DND-41 (cell line): ENCODE measurements around the gene TLK1.

Source experiments
- CTCF ChIP-seq: IDR thresholded peaks from 2 replicates; pipeline ENCODE4 v1.5.1; 2012; ENCODE audit warnings: borderline replicate concordance, low read length, moderate library complexity, mild to moderate bottlenecking; ENCODE audit not compliant: poor library complexity, severe bottlenecking; ENCODE audit errors: extremely low read depth
- EZH2 ChIP-seq: IDR thresholded peaks from 3 replicates; pipeline ENCODE4 v1.6.1; 2012; ENCODE audit warnings: borderline replicate concordance, low read depth, mild to moderate bottlenecking, moderate library complexity, low read length, inconsistent platforms; ENCODE audit not compliant: severe bottlenecking

DNA sequence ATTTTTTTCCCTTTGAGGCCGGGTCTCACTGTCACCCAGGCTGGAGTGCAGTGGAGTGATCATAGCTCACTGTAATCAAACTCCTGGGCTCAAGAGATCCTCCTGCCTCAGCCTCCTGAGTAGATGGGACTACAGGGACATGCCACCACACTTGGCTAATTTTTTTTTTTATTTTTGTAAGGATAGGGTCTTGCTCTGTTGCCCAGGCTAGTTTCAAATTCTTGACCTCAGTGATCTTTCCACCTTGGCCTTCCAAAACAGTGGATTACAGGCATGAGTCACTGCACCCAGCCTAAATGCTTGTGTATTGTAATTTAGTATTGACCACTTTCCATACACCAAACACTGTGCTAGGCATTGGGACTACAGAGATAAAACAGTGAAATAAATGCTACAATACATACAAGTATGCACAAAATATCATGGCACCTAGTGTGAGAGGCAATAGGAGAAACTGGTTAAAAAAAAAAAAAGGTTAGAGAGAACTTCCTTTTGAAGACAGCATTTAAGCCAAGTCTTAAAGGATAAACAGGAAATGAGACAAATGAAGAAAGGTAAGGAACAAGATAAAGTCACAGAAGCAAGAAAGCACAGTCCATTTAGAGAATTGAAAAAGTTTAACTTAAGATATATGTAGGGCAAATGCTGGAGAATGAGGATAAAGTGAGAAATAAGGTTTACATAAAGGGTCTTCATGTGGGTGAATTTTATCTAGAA lies 118.3 kb downstream of the TLK1 start:
- TF ChIP-seq CTCF (no peak), EZH2 (no peak)
